C4-2B (cell line): ENCODE results near the gene TSPAN9.

Experiments
- H3K27ac ChIP-seq: fragments of 450-650 bp; 2 replicates; pipeline ENCODE4 v1.5.1; 2017
- ZFX ChIP-seq: fragments of 450-650 bp; IDR thresholded peaks from 2 replicates; pipeline ENCODE4 v1.6.1; 2017
- TF ChIP-seq, protein P1 (sequence below): fragments of 450-650 bp; conservative IDR thresholded peaks from 2 replicates; pipeline ENCODE4 v1.5.1; 2017; ENCODE audit warnings: mild to moderate bottlenecking

The TSPAN9 gene

DNA sequence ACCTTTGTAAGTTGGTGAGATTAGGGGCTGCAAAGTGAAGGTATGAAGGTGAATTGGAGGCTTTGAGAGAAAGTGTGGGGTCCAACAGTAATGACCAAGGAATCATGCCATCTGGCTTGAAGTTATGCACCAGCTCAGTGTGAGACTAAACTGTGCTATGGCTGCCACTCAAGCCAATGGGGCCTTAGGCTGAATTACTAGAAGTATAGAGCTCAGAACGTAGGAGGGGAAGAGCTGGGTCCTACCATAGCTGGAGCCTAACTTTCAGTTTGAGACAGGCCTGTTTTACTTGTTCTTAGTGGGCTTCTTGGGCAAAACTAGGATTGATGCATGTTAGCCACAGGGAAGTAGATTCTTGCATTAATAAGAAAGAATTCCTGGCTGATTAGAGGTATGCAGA is 194.0 kb downstream of the TSPAN9 start:
- no peak overlapping the region for H3K27ac ChIP-seq
- TF ChIP-seq, protein P1, sequence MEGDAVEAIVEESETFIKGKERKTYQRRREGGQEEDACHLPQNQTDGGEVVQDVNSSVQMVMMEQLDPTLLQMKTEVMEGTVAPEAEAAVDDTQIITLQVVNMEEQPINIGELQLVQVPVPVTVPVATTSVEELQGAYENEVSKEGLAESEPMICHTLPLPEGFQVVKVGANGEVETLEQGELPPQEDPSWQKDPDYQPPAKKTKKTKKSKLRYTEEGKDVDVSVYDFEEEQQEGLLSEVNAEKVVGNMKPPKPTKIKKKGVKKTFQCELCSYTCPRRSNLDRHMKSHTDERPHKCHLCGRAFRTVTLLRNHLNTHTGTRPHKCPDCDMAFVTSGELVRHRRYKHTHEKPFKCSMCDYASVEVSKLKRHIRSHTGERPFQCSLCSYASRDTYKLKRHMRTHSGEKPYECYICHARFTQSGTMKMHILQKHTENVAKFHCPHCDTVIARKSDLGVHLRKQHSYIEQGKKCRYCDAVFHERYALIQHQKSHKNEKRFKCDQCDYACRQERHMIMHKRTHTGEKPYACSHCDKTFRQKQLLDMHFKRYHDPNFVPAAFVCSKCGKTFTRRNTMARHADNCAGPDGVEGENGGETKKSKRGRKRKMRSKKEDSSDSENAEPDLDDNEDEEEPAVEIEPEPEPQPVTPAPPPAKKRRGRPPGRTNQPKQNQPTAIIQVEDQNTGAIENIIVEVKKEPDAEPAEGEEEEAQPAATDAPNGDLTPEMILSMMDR, result no peak
- no peak for TF ChIP-seq ZFX

- TF ChIP-seq, protein P1, result no peak
- TF ChIP-seq ZFX, result no peak
- no peak overlapping the region for H3K27ac ChIP-seq
Measured at GRCh38 chr12:3271639-3272038, 194.5 kb downstream of the TSPAN9 start.

DNA sequence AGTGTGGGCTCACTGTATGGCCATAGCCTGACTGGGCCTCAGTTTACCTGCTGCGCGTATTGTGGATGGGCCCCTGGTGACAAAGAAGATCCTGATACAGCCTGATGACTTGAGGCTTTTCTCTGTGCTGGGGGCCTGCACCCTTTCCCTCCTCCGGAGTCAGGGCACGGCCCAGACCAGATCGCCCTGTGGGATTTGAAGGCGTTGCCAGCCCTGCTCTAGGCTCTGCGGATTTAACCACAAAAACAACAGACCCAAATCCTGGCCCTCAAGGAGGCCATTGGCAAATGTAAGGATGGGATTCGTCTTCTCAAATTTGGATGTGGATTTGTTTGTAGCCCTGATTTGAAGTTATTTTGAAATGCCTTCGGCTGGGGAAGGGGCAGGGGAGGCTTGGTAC is 195.8 kb downstream of the TSPAN9 start:
- H3K27ac ChIP-seq, result no peak overlapping the region
- TF ChIP-seq, protein P1, result no peak
- no peak for TF ChIP-seq ZFX

DNA sequence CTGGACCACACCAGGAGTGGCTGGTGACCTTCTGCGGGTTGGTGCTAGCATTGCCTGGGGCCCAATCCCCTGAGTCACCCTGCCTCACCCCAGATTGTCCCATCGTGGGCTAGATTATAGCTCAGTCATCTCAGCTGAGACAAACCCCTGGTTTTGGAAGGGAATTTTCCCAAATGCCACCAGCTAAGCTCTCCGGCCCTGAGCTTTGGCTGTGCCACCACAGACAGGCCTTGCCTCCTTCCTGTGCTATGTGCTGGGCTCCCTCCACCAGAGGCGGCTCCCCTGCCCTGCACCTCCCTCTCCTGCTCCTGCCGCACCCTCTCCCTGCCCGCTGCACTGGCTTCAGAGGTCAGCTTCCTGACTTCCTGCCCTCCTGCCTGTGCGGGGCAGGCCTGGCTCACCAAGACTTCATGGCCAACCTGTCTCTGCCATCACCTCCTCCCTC is 196.3 kb downstream of the TSPAN9 start:
- no peak for TF ChIP-seq ZFX

DNA sequence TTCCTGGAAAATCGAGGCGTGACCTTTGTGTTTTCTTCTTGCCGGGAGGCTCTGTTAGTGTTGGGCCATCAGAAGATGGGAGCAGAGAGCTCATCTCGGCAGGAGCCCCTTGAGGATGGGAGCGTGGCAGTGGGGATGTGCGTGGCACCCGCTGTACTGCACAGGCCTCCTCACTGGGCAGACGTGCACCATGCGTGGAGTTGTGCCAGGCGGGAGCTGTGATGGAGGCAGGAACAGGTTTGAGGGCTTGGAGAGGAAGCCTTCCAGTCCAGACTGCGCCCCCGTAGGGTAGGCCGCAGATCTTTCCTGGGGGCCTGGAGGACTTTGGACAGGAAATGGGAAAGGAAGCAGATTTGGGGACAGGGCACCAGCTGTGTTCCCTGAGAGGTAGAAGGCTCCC is 197.5 kb downstream of the TSPAN9 start:
- no peak for TF ChIP-seq ZFX
- TF ChIP-seq, protein P1, result no peak
- H3K27ac ChIP-seq, result no peak overlapping the region

More for the DNA sequence above, 196.3 kb downstream of the TSPAN9 start:
- H3K27ac ChIP-seq, result no peak overlapping the region

- H3K27ac ChIP-seq, result no peak overlapping the region
- TF ChIP-seq, protein P1, result peak; percentile 97
- no peak for TF ChIP-seq ZFX
Measured at GRCh38 chr12:3275171-3276041, 198.2 kb downstream of the TSPAN9 start.

DNA sequence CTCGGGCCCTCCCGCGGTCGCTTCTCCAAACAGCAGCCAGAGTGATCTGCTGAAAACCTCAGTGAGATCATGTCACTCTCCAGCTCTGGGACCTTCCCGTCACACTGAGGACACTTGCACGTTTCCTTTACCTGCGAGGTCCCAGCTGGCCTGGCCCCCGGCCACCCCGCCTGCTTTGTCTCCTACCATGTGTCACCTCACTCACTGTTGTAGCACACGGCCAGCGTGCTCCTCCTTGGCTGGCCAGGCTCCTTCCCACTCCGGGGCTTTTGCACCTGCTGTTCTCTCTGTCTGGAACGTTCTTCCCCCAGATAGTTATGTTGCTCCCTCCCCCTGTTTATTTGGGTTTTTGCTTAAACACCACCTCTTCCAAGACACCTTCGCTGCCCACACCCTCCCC is 199.0 kb downstream of the TSPAN9 start:
- TF ChIP-seq, protein P1, result no peak
- no peak for TF ChIP-seq ZFX
- no peak overlapping the region for H3K27ac ChIP-seq
